SK-N-MC (cell line): ENCODE data around the gene PKD2L1.
A peak's percentile ranks its signal among the peaks of the same experiment; 100 is the strongest.
"Not testable (repeated sequence)": the region's sequence is repeated elsewhere in the genome, so short reads cannot be mapped to it uniquely, and the experiment has no call there.

Source experiments
- DNase-seq: peaks from one replicate; pipeline ENCODE4 v3.0.0-alpha.2; 2011; ENCODE audit warnings: low read depth, low spot score
- H3K27ac ChIP-seq: fragments of 200-600 bp; sonication (generic); 2 replicates; pipeline ENCODE4 v1.5.1; 2016; ENCODE audit warnings: mixed run types
- H3K36me3 ChIP-seq: fragments of 200-600 bp; sonication (generic); 2 replicates; pipeline ENCODE4 v1.6.1; 2017; ENCODE audit warnings: antibody characterized with exemption, low read length, mixed read lengths; ENCODE audit not compliant: insufficient read depth
- H3K4me3 ChIP-seq: fragments of 200-600 bp; sonication (generic); 2 replicates; pipeline ENCODE4 v1.5.1; 2016
- H3K9ac ChIP-seq: fragments of 200-600 bp; sonication (generic); 2 replicates; pipeline ENCODE4 v1.8.0; 2017; ENCODE audit warnings: mixed run types, mixed read lengths; ENCODE audit not compliant: insufficient read length
- H3K9me3 ChIP-seq: fragments of 200-600 bp; sonication (generic); 2 replicates; pipeline ENCODE4 v1.6.1; 2017; ENCODE audit warnings: low read depth, mild to moderate bottlenecking, antibody characterized with exemption, low read length, moderate library complexity, mixed read lengths
- EZH2 ChIP-seq: fragments of 200-600 bp; sonication (generic); IDR thresholded peaks from one replicate; pipeline ENCODE4 v1.6.1; 2017; ENCODE audit warnings: antibody characterized with exemption
- FOXP2 ChIP-seq: optimal IDR thresholded peaks from 2 replicates; pipeline ENCODE3; 2011; ENCODE audit warnings: mild to moderate bottlenecking, moderate library complexity; ENCODE audit not compliant: insufficient read depth; ENCODE audit errors: extremely low read length, control extremely low read depth
- POLR2AphosphoS5 ChIP-seq: IDR thresholded peaks from 2 replicates; pipeline ENCODE4 v1.6.1; 2012; ENCODE audit warnings: mild to moderate bottlenecking, low read depth, low read length, borderline replicate concordance

Gene PKD2L1

DNA sequence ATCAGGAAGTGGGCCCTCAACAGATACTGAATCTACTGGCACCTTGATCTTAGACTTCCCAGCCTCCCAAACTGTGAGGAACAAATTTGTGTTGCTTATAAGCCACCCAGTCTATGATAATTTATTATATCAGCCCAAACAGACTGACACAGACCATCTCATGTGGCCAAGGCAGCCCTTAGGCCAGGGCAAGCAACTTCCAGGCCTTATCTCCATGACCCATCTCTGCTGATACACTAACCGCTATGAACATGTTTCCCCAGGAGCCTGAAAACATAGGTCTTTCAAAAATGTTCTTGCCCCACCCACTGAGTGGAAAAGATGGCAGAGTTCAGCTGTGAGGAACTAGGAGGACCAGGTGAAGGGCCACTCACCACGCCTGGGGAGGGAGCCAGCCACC is 40.4 kb downstream of the PKD2L1 start:
- TF ChIP-seq FOXP2 (no peak), POLR2AphosphoS5 (no peak), EZH2 (no peak)

DNA sequence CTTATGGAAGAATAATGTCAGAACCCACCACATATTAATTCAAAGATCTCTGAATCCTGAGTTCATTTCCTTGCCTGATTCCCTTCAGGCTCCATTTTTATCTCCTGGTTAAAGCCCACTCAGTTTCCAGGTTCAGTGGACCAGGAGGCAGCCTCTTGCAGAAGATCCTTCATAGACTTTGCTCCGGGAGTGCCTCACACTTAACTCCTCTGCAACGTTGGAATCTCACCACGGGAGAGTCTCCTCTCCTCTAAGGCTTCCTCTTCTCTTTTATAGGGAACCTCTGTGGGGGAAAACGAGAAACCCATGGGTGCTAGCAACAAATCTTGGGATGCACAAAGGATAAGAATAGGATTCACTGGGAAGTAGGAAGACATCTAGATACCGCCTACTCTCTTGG is 41.8 kb downstream of the PKD2L1 start:
- no peaks in the 10 kb centered on the region for H3K9me3 ChIP-seq
- H3K9ac ChIP-seq: no peak overlapping the region
- H3K36me3 ChIP-seq: no peaks in the 10 kb centered on the region
- H3K4me3 ChIP-seq: no peak overlapping the region
- H3K27ac ChIP-seq: no peak overlapping the region
- TF ChIP-seq FOXP2 (no peak), POLR2AphosphoS5 (no peak), EZH2 (no peak)
- DNase-seq: no peak

More for the DNA sequence above, 40.4 kb downstream of the PKD2L1 start:
- H3K9ac ChIP-seq: no peak overlapping the region
- H3K36me3 ChIP-seq: no peaks in the 10 kb centered on the region
- no peaks in the 10 kb centered on the region for H3K9me3 ChIP-seq
- H3K4me3 ChIP-seq: no peak overlapping the region
- no peak for DNase-seq
- H3K27ac ChIP-seq: no peak overlapping the region

DNA sequence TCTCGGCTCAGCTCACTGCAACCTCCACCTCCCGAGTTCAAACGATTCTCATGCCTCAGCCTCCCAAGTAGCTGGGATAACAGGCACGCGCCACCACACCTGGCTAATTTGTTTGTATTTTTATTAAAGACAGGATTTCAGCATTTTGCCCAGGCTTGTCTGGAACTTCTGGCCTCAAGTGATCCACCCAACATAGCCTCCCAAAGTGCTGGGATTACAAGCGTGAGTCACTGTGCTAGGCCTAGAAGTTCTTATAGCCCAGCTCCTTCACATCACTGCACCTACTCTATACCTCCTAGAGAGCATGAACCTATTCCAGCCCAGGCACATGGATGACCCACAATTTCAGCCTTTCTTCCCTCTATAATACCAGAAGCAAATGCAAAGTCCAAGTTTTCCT is 42.3 kb downstream of the PKD2L1 start:
- DNase-seq: no peak
- Histone ChIP-seq H3K27ac (no peak overlapping the region), H3K9me3 (no peaks in the 10 kb centered on the region), H3K36me3 (no peaks in the 10 kb centered on the region), H3K9ac (no peak overlapping the region), H3K4me3 (no peak overlapping the region)
- TF ChIP-seq EZH2 (no peak), POLR2AphosphoS5 (no peak), FOXP2 (no peak)

DNA sequence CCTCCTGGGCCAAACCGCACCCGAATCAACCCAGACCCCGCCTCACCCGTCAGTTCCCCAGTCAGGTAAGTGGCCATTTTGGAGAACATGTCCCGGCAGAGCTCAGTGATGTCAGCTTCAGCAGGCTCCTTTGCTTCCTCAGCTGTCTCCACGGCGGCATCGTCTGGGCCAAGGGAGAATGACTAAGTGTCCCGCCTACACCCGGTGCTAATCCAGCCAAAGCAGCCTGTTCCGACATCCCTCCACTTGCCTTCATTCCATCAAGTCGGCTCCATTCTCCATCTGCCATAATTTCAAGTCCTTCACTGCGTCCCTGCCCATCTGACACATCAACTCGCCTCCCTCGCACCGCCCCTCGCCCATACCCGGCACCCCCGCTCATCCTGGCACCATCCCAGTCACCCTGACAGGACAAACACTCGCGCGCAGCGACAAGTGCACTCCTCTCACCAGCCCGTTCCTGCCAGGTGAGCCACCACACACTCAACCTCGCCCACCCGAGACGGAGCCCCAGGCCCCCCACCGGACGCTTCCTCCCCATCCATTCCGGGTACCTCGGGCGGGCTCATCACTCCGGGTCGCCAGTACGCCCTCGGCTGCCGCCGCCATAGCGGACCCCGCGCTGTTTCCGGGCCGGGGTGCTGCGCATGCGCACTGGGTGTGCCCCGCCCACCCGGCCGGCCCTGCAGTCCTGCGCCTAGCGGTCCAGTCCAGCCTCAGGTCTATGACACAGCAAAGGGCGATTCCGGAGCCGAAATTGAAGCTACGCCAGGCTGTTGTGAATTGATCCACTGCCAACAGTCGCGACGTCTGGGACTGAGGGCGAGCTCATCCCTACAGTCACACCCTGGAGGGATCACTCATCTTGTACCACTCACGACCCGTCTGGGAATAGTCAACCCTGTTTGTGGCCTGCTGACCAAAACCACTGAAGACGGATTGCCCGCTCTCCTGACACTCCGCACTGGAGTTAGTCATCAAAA is 43.7 kb downstream of the PKD2L1 start, which contains the start of gene BLOC1S2:
Gene BLOC1S2 (minus strand): TSS at position 630 of the 983 bp plus-strand sequence. CDS start 21 bp downstream, at position 609.
- no peak for TF ChIP-seq EZH2
- peak; percentile 83 for TF ChIP-seq POLR2AphosphoS5
- Histone ChIP-seq H3K4me3 (peak within 1 kb of the TSS; percentile 87), H3K36me3 (no peaks in the 10 kb centered on the region), H3K9me3 (no peaks in the 10 kb centered on the region), H3K27ac (no peak within 1 kb of the TSS), H3K9ac (peak within 1 kb of the TSS; percentile 73)
- DNase-seq: no peak

DNA sequence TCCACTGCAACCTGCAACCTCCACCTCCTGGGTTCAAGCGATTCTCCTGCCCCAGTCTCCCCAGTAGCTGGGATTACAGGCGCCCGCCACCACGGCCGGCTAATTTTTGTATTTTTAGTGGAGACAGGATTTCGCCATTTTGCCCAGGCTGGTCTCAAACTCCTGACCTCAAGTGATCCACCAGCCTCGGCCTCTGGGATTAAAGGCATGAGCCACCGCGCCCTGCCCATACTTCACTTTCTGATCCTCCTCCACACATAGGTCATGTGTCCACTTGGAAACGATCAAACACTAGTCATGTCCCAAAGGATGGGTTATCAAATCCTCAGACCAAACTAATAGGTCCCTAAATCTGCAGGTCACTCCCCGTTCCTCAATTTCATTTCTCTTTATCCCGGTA is 44.7 kb downstream of the PKD2L1 start:
- peak overlapping the region; percentile 87 for H3K4me3 ChIP-seq
- H3K27ac ChIP-seq, H3K9ac ChIP-seq, H3K36me3 ChIP-seq, H3K9me3 ChIP-seq, DNase-seq: not testable (repeated sequence)

DNA sequence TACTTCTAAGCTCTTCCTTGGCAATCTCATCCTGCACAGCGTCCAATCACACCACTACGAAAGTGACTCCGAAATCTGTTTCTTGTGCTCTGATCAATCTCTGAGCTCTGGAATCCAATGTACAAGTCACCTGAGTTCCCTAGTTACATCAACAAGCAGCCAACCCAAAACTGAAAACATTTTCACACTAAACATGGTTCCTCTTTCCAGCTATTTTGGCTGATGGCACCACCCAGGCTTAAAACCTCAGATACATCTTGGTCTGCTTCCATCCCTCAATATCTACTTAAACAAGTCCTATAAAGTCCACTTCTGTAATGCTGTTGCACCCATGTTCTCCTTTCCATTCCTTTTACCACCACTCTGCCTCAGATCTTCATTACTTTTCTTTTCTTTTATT is 47.1 kb downstream of the PKD2L1 start:
- H3K36me3 ChIP-seq: peaks cover 4% of the 10 kb centered on the region; the same call in 1 of the 2 replicates
- H3K9ac ChIP-seq: no peak overlapping the region
- no peak overlapping the region for H3K27ac ChIP-seq
- no peak for DNase-seq
- H3K9me3 ChIP-seq: no peaks in the 10 kb centered on the region
- TF ChIP-seq EZH2 (no peak), FOXP2 (no peak), POLR2AphosphoS5 (no peak)
- H3K4me3 ChIP-seq: no peak overlapping the region

DNA sequence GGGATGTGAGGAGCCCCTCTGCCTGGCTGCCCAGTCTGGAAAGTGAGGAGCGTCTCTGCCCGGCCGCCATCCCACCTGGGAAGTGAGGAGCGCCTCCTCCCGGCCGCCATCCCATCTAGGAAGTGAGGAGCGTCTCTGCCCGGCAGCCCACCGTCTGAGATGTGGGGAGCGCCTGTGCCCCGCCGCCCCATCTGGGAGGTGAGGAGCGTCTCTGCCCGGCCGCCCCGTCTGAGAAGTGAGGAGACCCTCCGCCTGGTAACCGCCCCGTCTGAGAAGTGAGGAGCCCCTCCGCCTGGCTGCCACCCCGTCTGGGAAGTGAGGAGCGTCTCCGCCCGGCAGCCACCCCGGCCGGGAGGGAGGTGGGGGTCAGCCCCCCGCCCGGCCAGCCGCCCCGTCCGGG is 53.1 kb downstream of the PKD2L1 start:
- not testable (repeated sequence) for H3K27ac ChIP-seq, H3K9me3 ChIP-seq, DNase-seq, H3K4me3 ChIP-seq, H3K9ac ChIP-seq, H3K36me3 ChIP-seq

DNA sequence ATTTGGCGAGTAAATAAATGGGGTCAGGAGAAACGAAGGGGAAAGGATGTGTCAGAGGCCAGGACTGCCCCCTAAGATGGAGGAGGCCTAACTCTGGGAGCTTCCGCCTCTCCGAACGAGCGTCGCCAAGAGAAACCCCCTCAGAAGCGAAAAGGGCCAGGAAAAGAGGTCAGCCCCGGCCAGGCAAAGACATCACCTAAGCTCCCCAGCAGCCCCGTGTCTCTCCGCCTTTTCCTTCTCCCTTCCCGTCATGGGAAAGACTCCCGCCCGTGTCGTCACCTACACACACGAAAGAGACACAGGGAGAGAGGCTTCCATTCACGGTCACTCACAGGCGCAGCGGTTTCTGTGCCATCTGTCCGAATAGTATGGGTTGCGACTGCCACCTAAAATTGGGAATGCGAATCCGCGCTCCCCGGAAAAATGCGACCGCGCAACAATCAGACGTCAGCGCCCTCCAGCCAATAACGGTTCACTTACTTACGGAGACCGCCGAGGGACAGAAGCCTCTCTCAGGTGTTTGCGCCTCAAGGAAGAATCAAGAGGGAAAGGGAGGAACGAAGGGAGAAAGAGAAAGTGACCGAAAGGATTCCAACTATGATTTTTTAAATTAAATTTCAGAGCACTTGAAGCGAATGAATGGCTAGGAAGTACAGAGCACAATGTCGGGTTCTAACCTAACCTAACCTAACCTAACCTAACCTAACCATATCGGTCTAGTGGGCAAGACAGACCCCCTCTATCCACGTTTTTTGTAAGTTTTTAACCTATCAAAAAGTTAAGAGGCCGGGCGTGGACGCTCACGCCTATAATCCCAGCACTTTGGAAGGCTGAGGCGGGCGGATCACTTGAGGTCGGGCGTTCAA is 62.6 kb downstream of the PKD2L1 start, which contains the start of gene CWF19L1:
Gene CWF19L1 (minus strand): TSS at position 400 of the 866 bp plus-strand sequence. CDS start 45 bp downstream, at position 355.
- H3K27ac ChIP-seq: no peak within 1 kb of the TSS
- peak; percentile 24 for DNase-seq
- H3K9ac ChIP-seq: peak within 1 kb of the TSS; percentile 80
- no peaks in the 10 kb centered on the region for H3K9me3 ChIP-seq
- peak within 1 kb of the TSS; percentile 84 for H3K4me3 ChIP-seq
- TF ChIP-seq POLR2AphosphoS5 (peak; percentile 55; the same call in 1 of the 2 replicates), FOXP2 (no peak), EZH2 (no peak)
- no peaks in the 10 kb centered on the region for H3K36me3 ChIP-seq
